ENCODE data around the gene CCDC85A.
"Not testable (repeated sequence)": the region's sequence is repeated elsewhere in the genome, so short reads cannot be mapped to it uniquely, and the experiment has no call there.

Gene CCDC85A

GRCh38 chr2:56183643-56184499 lies at the start of gene CCDC85A:
TSS of gene CCDC85A (plus strand) at chr2:56183990. CDS start at chr2:56184625, 635 bp downstream.
- FAIRE-seq: no peak

DNA sequence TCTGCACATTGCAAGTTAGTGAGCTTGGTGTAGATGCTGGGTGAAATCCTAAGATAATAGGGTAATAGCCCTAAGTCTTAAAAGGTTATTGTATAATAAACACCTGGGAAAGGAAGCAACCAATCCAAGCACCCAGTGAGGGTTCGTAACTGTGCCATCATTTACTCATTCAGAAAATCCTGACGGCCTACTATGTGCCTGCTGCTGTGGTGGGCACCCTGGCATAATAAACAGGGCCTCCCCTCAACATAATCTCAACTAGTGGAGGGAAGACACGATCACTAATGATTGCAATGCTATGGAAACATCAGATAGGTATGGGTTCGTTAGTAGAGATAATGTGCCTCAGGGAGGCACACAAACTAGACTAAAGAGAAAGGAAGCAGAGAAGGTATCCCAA lies 48.9 kb upstream of the CCDC85A start:
- FAIRE-seq: no peak

- not testable (repeated sequence) for FAIRE-seq
Observed at GRCh38 chr2:56142497-56143061, 41.2 kb upstream of the CCDC85A start.

DNA sequence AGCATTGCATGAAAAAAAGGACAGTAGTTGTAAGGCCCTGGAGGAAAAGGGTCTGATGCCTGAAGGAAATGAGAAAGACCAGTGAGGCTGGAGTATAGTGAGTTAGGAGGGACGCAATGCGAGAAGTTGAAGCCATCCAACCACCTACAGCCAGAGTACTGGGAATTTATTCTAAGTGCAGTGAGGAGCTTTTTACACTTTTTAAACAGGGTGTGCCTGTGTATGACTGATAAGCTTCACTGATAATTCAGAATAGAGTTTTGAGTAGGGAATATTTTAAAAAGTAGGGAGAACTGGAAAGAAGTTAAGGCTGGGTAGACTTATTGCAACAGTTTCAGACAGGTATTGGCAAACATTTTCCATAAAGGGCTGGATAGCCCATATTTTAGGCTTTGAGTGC lies 35.9 kb upstream of the CCDC85A start:
- no peak for FAIRE-seq

DNA sequence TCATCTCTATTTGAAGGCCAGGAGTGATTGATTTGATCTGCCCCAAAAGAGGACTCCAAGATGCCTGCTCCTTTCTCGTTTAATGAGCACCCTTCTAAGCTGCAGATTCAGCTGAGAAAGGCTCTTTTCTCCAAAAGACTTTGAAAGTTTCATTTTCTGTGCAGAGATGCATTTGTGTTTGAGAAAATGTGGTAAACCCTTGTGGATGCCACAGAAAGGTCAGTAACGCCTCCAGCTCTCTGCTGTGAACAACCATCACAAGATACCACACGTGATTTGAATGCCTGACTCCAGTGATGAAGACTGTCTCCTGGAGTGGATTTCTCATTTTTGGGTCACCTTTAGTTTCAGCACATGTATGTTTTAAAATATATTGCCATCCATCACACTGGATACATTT lies 35.0 kb upstream of the CCDC85A start:
- FAIRE-seq: no peak

- FAIRE-seq: no peak
Observed at GRCh38 chr2:56151841-56152240, 31.9 kb upstream of the CCDC85A start.

DNA sequence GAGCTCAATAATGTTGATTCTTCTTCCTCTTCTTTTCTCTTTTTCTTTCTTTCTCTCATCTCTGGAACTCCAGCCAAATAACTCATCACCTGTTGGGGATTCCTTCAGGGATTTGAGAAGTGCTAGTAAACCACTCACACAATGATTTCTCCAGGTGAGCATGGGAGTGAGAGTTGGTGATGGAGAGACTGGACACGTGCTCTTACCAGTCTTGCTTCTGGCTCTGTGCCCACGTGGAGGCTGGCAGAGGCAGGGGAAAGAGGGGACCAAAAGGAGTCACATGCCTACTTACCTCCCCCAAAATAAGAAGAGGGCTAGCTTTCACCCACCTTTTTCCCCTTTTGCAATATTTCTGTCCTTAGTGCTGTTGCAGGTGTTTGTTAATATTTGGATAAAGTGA lies 28.6 kb upstream of the CCDC85A start:
- FAIRE-seq: no peak

DNA sequence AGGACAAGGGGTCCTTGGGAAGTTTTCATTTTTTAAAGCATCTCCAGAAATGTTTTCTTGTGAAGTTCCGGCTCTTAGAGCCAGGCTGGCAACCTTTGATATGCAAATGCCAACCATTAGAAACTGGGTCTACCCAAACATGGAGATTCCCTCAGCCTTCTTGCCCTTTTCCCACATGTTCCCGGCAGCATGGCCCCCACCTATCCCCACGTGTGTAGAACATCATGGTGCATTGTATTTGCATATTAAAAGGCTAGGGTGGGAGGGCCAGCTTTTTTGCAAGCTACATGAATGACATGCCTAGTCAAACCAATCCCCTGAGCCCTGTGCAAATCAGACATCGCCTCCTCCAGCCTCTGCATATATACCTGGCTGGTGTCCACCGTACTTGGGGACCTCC lies 23.9 kb upstream of the CCDC85A start:
- not testable (repeated sequence) for FAIRE-seq

- FAIRE-seq: no peak
Observed at GRCh38 chr2:56167616-56168562, 15.9 kb upstream of the CCDC85A start.

DNA sequence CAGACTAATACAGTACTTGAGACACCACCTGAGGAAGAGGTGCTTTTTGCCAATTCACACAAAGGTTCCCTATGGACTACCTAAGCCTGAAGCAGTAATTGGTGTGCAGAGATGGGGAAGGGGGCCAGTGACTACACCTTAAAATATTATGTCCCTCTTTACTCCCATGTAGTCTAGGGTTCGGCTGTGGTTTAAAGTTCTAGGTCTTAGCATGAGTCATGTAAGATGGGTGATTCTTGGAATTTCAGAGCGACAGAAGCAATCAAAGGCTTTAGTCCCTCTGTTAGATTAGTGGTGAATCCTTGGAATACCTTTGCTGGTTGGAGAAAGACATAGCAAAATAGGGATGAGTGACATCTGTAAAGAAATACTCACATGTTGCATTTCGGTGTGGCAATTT lies 14.3 kb upstream of the CCDC85A start:
- FAIRE-seq: no peak

DNA sequence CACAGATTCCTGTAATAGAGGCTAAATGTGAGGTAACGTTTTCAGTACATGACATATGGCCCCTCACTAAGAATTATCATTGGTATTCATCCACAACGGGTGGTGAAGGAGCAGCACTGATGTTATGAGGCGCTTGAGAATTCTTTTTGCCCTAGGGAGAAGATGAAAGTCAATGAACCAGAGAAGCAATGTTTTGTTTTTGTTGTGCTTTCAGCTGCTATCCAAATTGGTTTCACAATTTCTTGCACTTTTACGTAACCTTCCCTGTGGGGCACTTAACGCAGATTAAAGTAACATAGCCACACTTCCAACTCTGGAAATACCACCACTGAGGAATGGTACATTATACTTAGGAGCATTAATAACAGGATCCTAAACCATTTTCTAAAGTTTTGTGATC lies 13.3 kb upstream of the CCDC85A start:
- no peak for FAIRE-seq

DNA sequence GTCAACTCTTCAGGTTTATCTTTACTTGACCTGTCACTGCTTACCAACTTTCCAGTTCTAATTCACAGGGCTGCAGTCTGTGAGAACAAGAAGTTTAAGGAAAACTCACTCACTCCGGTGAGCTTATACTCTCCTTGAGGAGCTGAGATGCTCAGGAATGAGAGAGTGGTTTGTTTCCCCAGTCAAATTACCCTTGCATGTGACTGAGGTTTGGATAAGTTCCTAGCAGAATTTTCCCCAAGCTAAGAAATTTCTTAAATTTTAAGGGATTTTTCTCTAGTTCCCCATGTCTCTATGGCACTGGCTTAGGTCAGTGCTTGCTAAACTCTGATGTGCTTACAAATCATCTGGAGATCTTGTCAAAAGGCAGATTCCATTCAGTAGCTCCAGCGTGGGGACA lies 12.8 kb upstream of the CCDC85A start:
- no peak for FAIRE-seq

DNA sequence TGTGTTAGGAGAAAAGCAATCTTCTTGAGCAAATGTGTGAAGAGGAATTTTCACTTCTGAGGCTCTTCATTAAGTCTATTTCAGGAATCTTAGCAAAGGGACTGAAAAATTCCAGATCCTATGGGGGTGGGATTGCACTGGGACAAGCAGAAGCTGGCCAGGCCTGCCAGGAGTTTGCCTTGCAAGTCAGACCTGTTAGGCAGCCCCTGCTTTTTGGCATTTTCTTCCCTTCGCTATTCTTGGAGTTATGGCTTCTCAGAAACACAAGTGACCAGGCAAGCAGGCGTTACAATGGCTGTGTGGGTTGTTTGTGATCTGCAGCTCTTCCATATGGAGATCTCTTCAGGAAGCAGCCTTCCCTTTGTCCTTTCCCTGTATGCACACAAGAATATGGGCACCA lies 8.0 kb upstream of the CCDC85A start:
- FAIRE-seq: no peak

DNA sequence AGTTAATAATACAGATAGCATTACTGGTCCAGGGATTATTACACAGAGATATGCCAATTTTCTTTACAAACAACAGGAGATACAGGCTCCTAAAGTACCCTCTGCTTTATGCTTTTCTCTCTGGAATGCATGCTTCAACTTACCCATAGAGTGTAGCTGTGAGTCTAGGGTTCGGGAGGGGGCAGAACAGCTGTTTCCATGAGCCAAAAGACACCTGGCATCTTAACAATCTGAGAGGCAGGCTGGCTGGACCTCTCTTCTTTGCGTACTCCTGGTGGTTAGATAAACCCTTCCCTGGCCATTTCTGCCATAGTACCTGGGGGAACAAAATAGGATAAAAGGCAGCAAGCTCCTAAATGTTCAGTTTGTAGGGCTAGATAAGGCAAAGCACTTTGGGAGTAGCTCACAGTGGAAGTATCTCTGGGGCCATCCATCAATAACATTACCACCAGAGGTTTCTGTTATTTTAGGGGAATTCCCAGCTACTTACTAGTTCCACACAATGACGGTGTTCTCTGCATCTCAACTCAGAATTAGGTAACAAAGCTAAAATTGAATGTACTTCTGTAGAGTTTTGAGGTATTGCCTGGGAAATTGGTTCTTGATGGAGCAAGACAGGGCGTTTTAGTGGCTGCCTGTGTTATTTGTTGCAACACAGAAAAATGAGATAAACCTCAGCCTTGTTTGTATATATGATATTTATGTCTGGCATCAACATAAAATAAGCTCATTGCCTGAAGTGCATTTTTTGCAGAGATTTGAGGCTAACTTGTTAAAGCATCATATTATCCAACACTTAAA lies 6.2 kb upstream of the CCDC85A start:
- FAIRE-seq: no peak

GRCh38 chr2:56179931-56180330 lies 3.9 kb upstream of the CCDC85A start:
- no peak for FAIRE-seq

- no peak for FAIRE-seq
Observed at GRCh38 chr2:56182420-56182819, 1.4 kb upstream of the CCDC85A start.

DNA sequence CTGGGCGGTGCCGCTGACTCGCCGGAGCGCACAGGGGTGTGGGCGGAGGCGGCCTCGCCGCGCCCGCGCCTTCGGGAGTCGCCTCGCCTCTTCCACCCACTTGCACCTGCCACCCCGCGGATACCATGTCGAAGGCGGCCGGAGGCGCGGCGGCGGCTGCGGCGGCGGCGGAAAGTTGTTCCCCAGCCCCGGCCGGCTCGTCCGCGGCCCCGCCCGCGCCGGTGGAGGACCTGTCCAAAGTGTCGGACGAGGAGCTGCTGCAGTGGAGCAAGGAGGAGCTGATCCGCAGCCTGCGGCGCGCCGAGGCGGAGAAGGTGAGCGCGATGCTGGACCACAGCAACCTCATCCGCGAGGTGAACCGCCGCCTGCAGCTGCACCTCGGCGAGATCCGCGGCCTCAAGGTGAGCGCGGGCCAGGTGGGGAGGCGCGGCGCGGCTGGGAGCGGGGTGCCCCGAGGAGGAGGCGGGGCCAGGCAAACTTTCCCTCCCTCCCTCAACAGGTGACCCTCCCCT lies 766 bp downstream of the CCDC85A start:
- no peak for FAIRE-seq

GRCh38 chr2:56185101-56185581 lies 1.4 kb downstream of the CCDC85A start:
- no peak for FAIRE-seq

DNA sequence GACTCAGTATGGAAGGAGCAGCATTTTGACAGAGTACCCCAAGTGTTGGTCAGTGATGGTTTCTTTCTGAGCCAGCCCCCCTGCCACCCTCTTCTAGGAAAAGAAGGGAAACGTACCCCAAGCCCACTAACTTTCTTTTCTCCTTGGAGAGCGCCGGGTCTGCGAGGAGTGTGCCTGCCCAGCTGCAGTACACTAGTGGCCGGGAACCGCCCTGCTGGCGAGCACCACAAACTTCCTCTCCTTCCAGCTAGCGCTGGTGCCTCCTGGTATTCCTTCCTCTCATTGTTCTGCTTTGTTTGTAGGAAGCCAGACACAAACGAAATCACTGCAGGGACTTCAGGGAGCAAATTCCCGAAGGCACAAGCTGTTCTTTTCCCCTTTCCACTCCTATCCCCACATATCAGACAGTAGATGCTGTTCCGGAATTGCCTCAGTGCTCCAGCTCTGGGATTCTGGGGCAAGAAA lies 1.8 kb downstream of the CCDC85A start:
- no peak for FAIRE-seq

- no peak for FAIRE-seq
Observed at GRCh38 chr2:56191617-56192016, 7.8 kb downstream of the CCDC85A start.

DNA sequence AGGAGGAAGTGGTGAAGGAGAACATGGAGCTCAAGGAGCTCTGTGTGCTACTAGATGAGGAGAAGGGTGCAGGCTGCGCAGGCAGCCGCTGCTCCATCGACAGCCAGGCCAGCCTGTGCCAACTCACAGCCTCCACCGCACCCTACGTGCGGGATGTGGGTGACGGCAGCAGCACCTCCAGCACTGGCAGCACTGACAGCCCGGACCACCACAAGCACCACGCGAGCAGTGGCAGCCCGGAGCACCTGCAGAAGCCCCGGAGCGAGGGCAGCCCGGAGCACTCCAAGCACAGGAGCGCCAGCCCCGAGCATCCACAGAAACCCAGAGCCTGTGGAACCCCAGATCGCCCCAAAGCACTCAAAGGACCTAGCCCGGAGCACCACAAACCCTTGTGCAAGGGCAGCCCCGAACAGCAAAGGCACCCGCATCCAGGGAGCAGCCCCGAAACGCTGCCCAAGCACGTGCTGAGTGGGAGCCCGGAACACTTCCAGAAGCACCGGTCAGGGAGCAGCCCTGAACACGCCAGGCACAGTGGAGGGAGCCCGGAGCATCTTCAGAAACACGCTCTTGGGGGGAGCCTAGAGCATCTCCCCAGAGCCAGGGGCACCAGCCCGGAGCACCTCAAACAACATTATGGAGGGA lies 9.0 kb downstream of the CCDC85A start:
- no peak for FAIRE-seq

Data from endometrium (tissue), 2 donors.